WERI-Rb-1 (cell line): Measurements from ENCODE around the gene CDK17.

Experiments used
- DNase-seq: peaks from one replicate; pipeline ENCODE4 v3.0.0-alpha.2; 2020
- H3K27ac ChIP-seq: fragments of 250-450 bp; sonication (Bioruptor Pico); 2 replicates; pipeline ENCODE4 v1.5.1; 2020; ENCODE audit warnings: mild to moderate bottlenecking, moderate library complexity
- H3K27me3 ChIP-seq: fragments of 250-450 bp; sonication (Bioruptor Pico); 2 replicates; pipeline ENCODE4 v1.5.1; 2021; ENCODE audit warnings: mild to moderate bottlenecking, low read depth, moderate library complexity; ENCODE audit not compliant: insufficient read depth, severe bottlenecking
- H3K36me3 ChIP-seq: fragments of 250-450 bp; sonication (Bioruptor Pico); 2 replicates; pipeline ENCODE4 v1.5.1; 2020; ENCODE audit warnings: mild to moderate bottlenecking, moderate library complexity
- H3K4me3 ChIP-seq: 2 replicates; pipeline ENCODE4 v1.5.1; 2011; ENCODE audit warnings: low read depth, mild to moderate bottlenecking, control low read depth, low read length
- H3K9me3 ChIP-seq: fragments of 250-450 bp; sonication (Bioruptor Pico); 2 replicates; pipeline ENCODE4 v1.5.1; 2021; ENCODE audit warnings: mild to moderate bottlenecking, moderate library complexity; ENCODE audit not compliant: severe bottlenecking
- CTCF ChIP-seq: IDR thresholded peaks from 2 replicates; pipeline ENCODE4 v1.5.1; 2011; ENCODE audit warnings: low read depth, mild to moderate bottlenecking, control low read depth, inconsistent platforms, low read length

The CDK17 gene

GRCh38 chr12:96329018-96329417, 71.2 kb downstream of the CDK17 start:
- Histone ChIP-seq H3K27me3 (no peaks in the 10 kb centered on the region), H3K4me3 (no peak overlapping the region), H3K27ac (no peak overlapping the region), H3K9me3 (no peaks in the 10 kb centered on the region), H3K36me3 (peaks cover 11% of the 10 kb centered on the region)
- TF ChIP-seq CTCF, result no peak
- no peak for DNase-seq

- H3K27ac ChIP-seq, result no peak overlapping the region
- TF ChIP-seq CTCF, result no peak
- H3K27me3 ChIP-seq, result no peaks in the 10 kb centered on the region
- no peaks in the 10 kb centered on the region for H3K9me3 ChIP-seq
- DNase-seq, result no peak
- H3K36me3 ChIP-seq, result peaks cover 17% of the 10 kb centered on the region
- H3K4me3 ChIP-seq, result no peak overlapping the region
Observed at GRCh38 chr12:96327889-96328288, 72.3 kb downstream of the CDK17 start.

GRCh38 chr12:96327346-96327745, 72.9 kb downstream of the CDK17 start:
- no peak overlapping the region for H3K27ac ChIP-seq
- no peaks in the 10 kb centered on the region for H3K27me3 ChIP-seq
- no peaks in the 10 kb centered on the region for H3K9me3 ChIP-seq
- H3K36me3 ChIP-seq, result peaks cover 17% of the 10 kb centered on the region
- TF ChIP-seq CTCF, result no peak
- no peak for DNase-seq
- no peak overlapping the region for H3K4me3 ChIP-seq

- peaks cover 22% of the 10 kb centered on the region for H3K36me3 ChIP-seq
- DNase-seq, result no peak
- H3K4me3 ChIP-seq, result no peak overlapping the region
- no peaks in the 10 kb centered on the region for H3K27me3 ChIP-seq
- no peak overlapping the region for H3K27ac ChIP-seq
- TF ChIP-seq CTCF, result no peak
- H3K9me3 ChIP-seq, result no peaks in the 10 kb centered on the region
Observed at GRCh38 chr12:96326628-96327227, 73.5 kb downstream of the CDK17 start.

GRCh38 chr12:96323906-96324305, 76.3 kb downstream of the CDK17 start:
- Histone ChIP-seq H3K36me3 (peaks cover 15% of the 10 kb centered on the region), H3K27me3 (no peaks in the 10 kb centered on the region), H3K4me3 (no peak overlapping the region), H3K27ac (no peak overlapping the region), H3K9me3 (no peaks in the 10 kb centered on the region)
- TF ChIP-seq CTCF, result no peak
- no peak for DNase-seq

- Histone ChIP-seq H3K27me3 (no peaks in the 10 kb centered on the region), H3K36me3 (peaks cover 15% of the 10 kb centered on the region), H3K9me3 (no peaks in the 10 kb centered on the region), H3K27ac (no peak overlapping the region), H3K4me3 (no peak overlapping the region)
- no peak for DNase-seq
- no peak for TF ChIP-seq CTCF
Observed at GRCh38 chr12:96322720-96323119, 77.5 kb downstream of the CDK17 start.
